Mesendoderm (in vitro differentiated cells): ENCODE data around the gene LAMP2. TPM values are rescaled to one million over a fixed set of nuclear protein-coding genes. Genes with fewer than 3 reads are reported as not detected.
A peak's percentile ranks its signal among the peaks of the same experiment; 100 is the strongest.

Experiments
- DNase-seq: peaks from one replicate; pipeline ENCODE4 v3.0.0; 2013
- H2AK5ac ChIP-seq: 2 replicates; pipeline ENCODE4 v1.6.1; 2013; ENCODE audit warnings: low read length, inconsistent platforms
- H2BK120ac ChIP-seq: 2 replicates; pipeline ENCODE4 v1.6.1; 2013; ENCODE audit warnings: low read depth, mild to moderate bottlenecking, low read length, moderate library complexity, mixed read lengths
- H2BK15ac ChIP-seq: replicated peaks from 2 replicates; pipeline ENCODE4 v1.6.1; 2013; ENCODE audit warnings: low read depth, mild to moderate bottlenecking, moderate library complexity
- H2BK5ac ChIP-seq: 2 replicates; pipeline ENCODE4 v1.6.1; 2013; ENCODE audit warnings: low read length, inconsistent platforms
- H3K18ac ChIP-seq: 2 replicates; pipeline ENCODE4 v1.6.1; 2013; ENCODE audit warnings: mild to moderate bottlenecking, low read length, mixed read lengths
- H3K23ac ChIP-seq: one replicate; pipeline ENCODE4 v1.6.1; 2013; ENCODE audit warnings: low read length
- H3K27ac ChIP-seq: 2 replicates; pipeline ENCODE4 v1.5.1; 2013; ENCODE audit warnings: low read depth, mild to moderate bottlenecking, inconsistent platforms, low read length, moderate library complexity
- H3K27me3 ChIP-seq: 2 replicates; pipeline ENCODE4 v1.6.1; 2013; ENCODE audit warnings: low read length, control low read depth, mild to moderate bottlenecking, inconsistent platforms; ENCODE audit not compliant: insufficient read depth, poor library complexity
- H3K36me3 ChIP-seq: 2 replicates; pipeline ENCODE4 v1.6.1; 2013; ENCODE audit warnings: low read length, inconsistent platforms; ENCODE audit not compliant: control insufficient read depth, insufficient read depth
- H3K4ac ChIP-seq: one replicate; pipeline ENCODE4 v1.6.1; 2013; ENCODE audit warnings: low read depth, mild to moderate bottlenecking, low read length, moderate library complexity
- H3K4me1 ChIP-seq: 2 replicates; pipeline ENCODE4 v1.6.1; 2013; ENCODE audit warnings: low read depth, low read length, inconsistent platforms; ENCODE audit not compliant: control insufficient read depth
- H3K4me2 ChIP-seq: 2 replicates; pipeline ENCODE4 v1.6.1; 2013; ENCODE audit warnings: low read length
- H3K4me3 ChIP-seq: 2 replicates; pipeline ENCODE4 v1.5.1; 2013; ENCODE audit warnings: mild to moderate bottlenecking, low read length
- H3K56ac ChIP-seq: one replicate; pipeline ENCODE4 v1.6.1; 2013; ENCODE audit warnings: low read length
- H3K79me1 ChIP-seq: 2 replicates; pipeline ENCODE4 v1.6.1; 2013; ENCODE audit warnings: low read length, inconsistent platforms
- H3K79me2 ChIP-seq: 2 replicates; pipeline ENCODE4 v1.6.1; 2013; ENCODE audit warnings: mild to moderate bottlenecking, low read length; ENCODE audit not compliant: control insufficient read depth, insufficient read depth
- H3K9ac ChIP-seq: 2 replicates; pipeline ENCODE4 v1.6.1; 2013; ENCODE audit warnings: low read length, inconsistent platforms
- H4K5ac ChIP-seq: one replicate; pipeline ENCODE4 v1.6.1; 2013; ENCODE audit warnings: low read length
- H4K8ac ChIP-seq: one replicate; pipeline ENCODE4 v1.6.1; 2013; ENCODE audit warnings: low read depth, mild to moderate bottlenecking, control low read depth, low read length, moderate library complexity
- WGBS: extraction: QIAGEN DNeasy Blood & Tissue Kit; methylation state at CpG from one replicate; pipeline ENCODE4 v1.1.7; 2013; ENCODE audit warnings: low lambda C conversion rate, missing lambda C conversion rate; ENCODE audit not compliant: insufficient coverage; ENCODE audit errors: extremely low coverage; 5-methylcytosine and 5-hydroxymethylcytosine counted together
- polyA plus RNA-seq, 2 experiments: library from polyadenylated mRNA; stranded (reverse); fragments of 200-250 nt; gene quantifications; one replicate each; pipeline ENCODE4 v1.2.3, GENCODE V29; 2013

LAMP2 gene
- 26.2 TPM for polyA plus RNA-seq (2013, experiment 1 of 2)
- polyA plus RNA-seq (2013, experiment 2 of 2): 26.5 TPM

DNA sequence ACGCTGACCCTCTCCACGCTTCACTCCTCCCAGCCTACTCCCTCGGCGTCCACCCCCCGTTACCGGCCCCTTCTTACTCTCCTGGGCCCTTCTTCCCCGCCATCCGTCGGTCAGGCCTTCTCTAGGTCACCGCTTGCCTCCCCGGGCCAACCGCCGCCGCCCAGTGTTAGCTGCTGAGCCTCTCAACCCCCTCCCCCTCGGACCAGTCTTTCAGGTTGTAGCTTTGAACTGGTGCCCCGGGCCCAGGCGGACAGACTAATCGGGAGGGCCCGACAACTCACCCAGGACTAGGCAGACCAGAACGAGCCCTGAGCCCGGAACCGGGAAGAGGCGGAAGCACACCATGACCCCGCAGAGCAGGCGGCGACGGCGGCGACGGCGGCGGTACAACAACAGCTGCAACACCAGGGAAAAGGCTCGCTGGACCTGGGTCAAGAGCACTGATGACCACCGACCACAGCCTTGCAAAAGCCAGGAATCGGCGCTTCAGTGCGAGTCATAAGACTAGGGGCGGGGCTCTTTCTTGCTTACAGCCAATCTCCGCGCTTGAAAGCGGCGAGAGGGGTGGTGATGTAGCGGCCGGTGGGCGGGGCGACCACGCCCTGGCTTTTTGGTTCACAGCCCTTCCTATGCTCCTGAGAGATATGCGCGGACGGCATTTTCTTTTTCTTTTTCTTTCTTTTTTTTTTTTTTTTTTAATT is at the start of gene LAMP2:
Gene LAMP2 (minus strand): TSS at position 472 of the 701 bp plus-strand sequence. CDS start 127 bp downstream, at position 345.
- Histone ChIP-seq H3K79me1 (no peaks in the 10 kb centered on the region), H4K5ac (no peak within 1 kb of the TSS), H3K4me1 (no peaks in the 10 kb centered on the region), H3K18ac (peak within 1 kb of the TSS; percentile 61), H3K4me2 (peak within 1 kb of the TSS; percentile 61), H2BK120ac (peak within 1 kb of the TSS; percentile 28), H3K56ac (peak within 1 kb of the TSS; percentile 86), H4K8ac (no peak within 1 kb of the TSS), H3K27ac (peak within 1 kb of the TSS; percentile 79), H3K9ac (peak within 1 kb of the TSS; percentile 86), H3K4ac (peak within 1 kb of the TSS; percentile 4), H3K27me3 (no peaks in the 10 kb centered on the region), H2BK15ac (no peak within 1 kb of the TSS), H3K36me3 (no peaks in the 10 kb centered on the region), H3K4me3 (peak within 1 kb of the TSS; percentile 82), H3K23ac (no peak within 1 kb of the TSS), H2BK5ac (no peak within 1 kb of the TSS), H3K79me2 (peaks cover 11% of the 10 kb centered on the region), H2AK5ac (no peak within 1 kb of the TSS)
- WGBS: no CpG with 5 or more reads among the region's 50 CpGs
- DNase-seq: peak; percentile 94

GRCh38 chrX:120517936-120518335 is 48.8 kb upstream of the LAMP2 start:
- DNase-seq: no peak
- Histone ChIP-seq H3K79me1 (no peaks in the 10 kb centered on the region), H3K27ac (no peak overlapping the region), H3K27me3 (no peaks in the 10 kb centered on the region), H3K36me3 (no peaks in the 10 kb centered on the region), H3K4me3 (no peak overlapping the region), H2AK5ac (no peak overlapping the region), H2BK15ac (no peak overlapping the region), H3K18ac (no peak overlapping the region), H3K56ac (no peak overlapping the region), H3K79me2 (no peaks in the 10 kb centered on the region), H4K8ac (no peak overlapping the region), H3K4me1 (no peaks in the 10 kb centered on the region), H3K4me2 (no peak overlapping the region), H2BK120ac (no peak overlapping the region), H3K9ac (no peak overlapping the region), H4K5ac (no peak overlapping the region), H3K4ac (no peak overlapping the region), H3K23ac (no peak overlapping the region), H2BK5ac (no peak overlapping the region)
- WGBS: no CpG with 5 or more reads among the region's 3 CpGs

GRCh38 chrX:120514236-120514635 is 45.1 kb upstream of the LAMP2 start:
- no peak overlapping the region for H4K8ac ChIP-seq
- no peaks in the 10 kb centered on the region for H3K79me1 ChIP-seq
- no peak overlapping the region for H3K56ac ChIP-seq
- H4K5ac ChIP-seq: no peak overlapping the region
- no peaks in the 10 kb centered on the region for H3K36me3 ChIP-seq
- no peak overlapping the region for H3K18ac ChIP-seq
- no peak overlapping the region for H2BK15ac ChIP-seq
- H3K27me3 ChIP-seq: no peaks in the 10 kb centered on the region
- H2AK5ac ChIP-seq: no peak overlapping the region
- no peak overlapping the region for H3K9ac ChIP-seq
- no peak overlapping the region for H3K4me2 ChIP-seq
- no peaks in the 10 kb centered on the region for H3K79me2 ChIP-seq
- H3K27ac ChIP-seq: no peak overlapping the region
- no peak overlapping the region for H3K4ac ChIP-seq
- H3K23ac ChIP-seq: no peak overlapping the region
- H3K4me1 ChIP-seq: no peaks in the 10 kb centered on the region
- peak; percentile 42 for DNase-seq
- no peak overlapping the region for H2BK120ac ChIP-seq
- H2BK5ac ChIP-seq: no peak overlapping the region
- no CpG with 5 or more reads among the region's 1 CpG for WGBS
- no peak overlapping the region for H3K4me3 ChIP-seq

- Histone ChIP-seq H3K27ac (no peak overlapping the region), H4K8ac (no peak overlapping the region), H2BK120ac (no peak overlapping the region), H3K4me3 (no peak overlapping the region), H2BK5ac (no peak overlapping the region), H3K79me2 (no peaks in the 10 kb centered on the region), H3K27me3 (no peaks in the 10 kb centered on the region), H3K9ac (no peak overlapping the region), H3K4me2 (no peak overlapping the region), H3K79me1 (no peaks in the 10 kb centered on the region), H2AK5ac (no peak overlapping the region), H3K4ac (no peak overlapping the region), H3K36me3 (no peaks in the 10 kb centered on the region), H4K5ac (no peak overlapping the region), H3K18ac (no peak overlapping the region), H2BK15ac (no peak overlapping the region), H3K4me1 (no peaks in the 10 kb centered on the region), H3K23ac (no peak overlapping the region), H3K56ac (no peak overlapping the region)
- no peak for DNase-seq
- WGBS: no CpG with 5 or more reads among the region's 2 CpGs
Measured at GRCh38 chrX:120512627-120513026, 43.5 kb upstream of the LAMP2 start.

DNA sequence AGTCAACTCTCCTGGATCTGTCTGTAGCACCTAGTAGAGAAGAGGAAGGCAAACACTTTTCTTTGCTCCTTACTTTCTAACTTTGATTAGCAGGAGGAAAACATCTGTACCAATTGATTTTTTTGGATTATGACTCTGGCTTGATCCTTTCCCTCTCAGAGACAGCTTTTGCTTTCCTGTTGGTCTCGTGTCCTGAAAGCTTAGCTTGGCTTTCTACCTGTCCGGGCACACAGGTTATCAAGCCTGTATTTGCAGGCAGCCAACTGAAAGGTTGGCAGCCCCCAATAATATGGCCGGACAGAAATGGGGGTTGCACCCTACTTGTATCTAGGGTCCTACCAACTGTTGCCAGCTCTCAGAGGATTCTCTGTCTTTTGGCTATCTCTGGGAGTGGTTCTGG is 43.1 kb upstream of the LAMP2 start:
- Histone ChIP-seq H3K9ac (no peak overlapping the region), H4K5ac (no peak overlapping the region), H3K4me1 (no peaks in the 10 kb centered on the region), H4K8ac (no peak overlapping the region), H3K18ac (no peak overlapping the region), H3K27me3 (no peaks in the 10 kb centered on the region), H3K4me2 (no peak overlapping the region), H3K4ac (no peak overlapping the region), H3K4me3 (no peak overlapping the region), H2BK120ac (no peak overlapping the region), H3K27ac (no peak overlapping the region), H2BK15ac (no peak overlapping the region), H3K36me3 (no peaks in the 10 kb centered on the region), H3K56ac (no peak overlapping the region), H3K23ac (no peak overlapping the region), H3K79me2 (no peaks in the 10 kb centered on the region), H2AK5ac (no peak overlapping the region), H2BK5ac (no peak overlapping the region), H3K79me1 (no peaks in the 10 kb centered on the region)
- no peak for DNase-seq
- WGBS: no CpG with 5 or more reads among the region's 3 CpGs

DNA sequence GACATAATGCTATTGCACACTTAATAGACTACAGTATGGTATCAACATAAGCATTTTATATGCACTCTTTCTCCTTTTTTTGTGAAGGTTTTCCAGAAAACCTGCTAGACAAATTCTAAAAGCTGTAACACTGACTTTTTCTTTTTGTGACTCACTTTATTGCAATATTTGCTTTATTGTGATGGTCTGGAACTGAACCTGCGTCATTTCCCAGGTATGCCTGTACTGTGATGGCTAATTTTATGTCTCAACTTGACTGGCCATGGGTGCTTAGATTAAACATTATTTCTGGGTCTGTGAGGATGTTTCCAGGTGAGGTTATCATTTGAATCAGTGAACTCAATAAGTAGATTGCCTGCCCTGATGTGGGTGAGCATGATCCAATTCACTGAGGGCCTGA is 35.5 kb upstream of the LAMP2 start:
- H4K5ac ChIP-seq: no peak overlapping the region
- no peak overlapping the region for H2AK5ac ChIP-seq
- no peak overlapping the region for H3K4me2 ChIP-seq
- no peak overlapping the region for H3K56ac ChIP-seq
- no peak overlapping the region for H4K8ac ChIP-seq
- H3K27ac ChIP-seq: no peak overlapping the region
- H3K4ac ChIP-seq: no peak overlapping the region
- no peak overlapping the region for H2BK120ac ChIP-seq
- no peaks in the 10 kb centered on the region for H3K27me3 ChIP-seq
- no peak overlapping the region for H3K23ac ChIP-seq
- no peak overlapping the region for H3K9ac ChIP-seq
- H3K36me3 ChIP-seq: no peaks in the 10 kb centered on the region
- no peaks in the 10 kb centered on the region for H3K79me2 ChIP-seq
- no peak for DNase-seq
- H3K4me1 ChIP-seq: no peaks in the 10 kb centered on the region
- WGBS: no CpG with 5 or more reads among the region's 1 CpG
- no peak overlapping the region for H3K18ac ChIP-seq
- H3K4me3 ChIP-seq: no peak overlapping the region
- no peaks in the 10 kb centered on the region for H3K79me1 ChIP-seq
- no peak overlapping the region for H2BK15ac ChIP-seq
- H2BK5ac ChIP-seq: no peak overlapping the region
